ENCODE measurements around the gene CAND2. TPM values are rescaled to one million over a fixed set of nuclear protein-coding genes. Genes with fewer than 3 reads are reported as not detected.

The CAND2 gene
- total RNA-seq, 1 experiment from 2014 or later, result 0.48 TPM

Small RNA genes lying within 50 kb of the gene (small RNA-seq; reads per million reads assigned to genes)
- gene AC034198.1, result 0 reads per million in 2 experiments

Other genes starting within 250 kb of the CAND2 start
- 36.2 and 36.6 TPM in 2 replicates for gene MKRN2, start 239.6 kb upstream of the CAND2 start, total RNA-seq (2014; rRNA removed; shearing (Covaris generic))
- 61.0 and 61.7 TPM in 2 replicates for gene RAF1, start 132.6 kb upstream of the CAND2 start, total RNA-seq (2014; rRNA removed; shearing (Covaris generic))
- not detected in 2 replicates for gene TMEM40, start 37.4 kb upstream of the CAND2 start, total RNA-seq (2014; rRNA removed; shearing (Covaris generic))
- 3,441 and 3,581 TPM in 2 replicates for gene RPL32, start 44.9 kb downstream of the CAND2 start, total RNA-seq (2014; rRNA removed; shearing (Covaris generic))